NCI-H446 treated with DMSO at 0.1 percent for 48 hours (cell line): Measurements from ENCODE around the gene POMT2.
"Not testable (repeated sequence)": the region's sequence is repeated elsewhere in the genome, so short reads cannot be mapped to it uniquely, and the experiment has no call there.

ENCODE experiments used
- DNase-seq: peaks from one replicate; lab custom pipeline; 2025; lab: John Stamatoyannopoulos, UW

The POMT2 gene

GRCh38 chr14:77324816-77325745 lies 4.4 kb upstream of the POMT2 start:
- no peak for DNase-seq

- no peak for DNase-seq
Measured at GRCh38 chr14:77324289-77324688, 3.6 kb upstream of the POMT2 start.

- DNase-seq = no peak
Measured at GRCh38 chr14:77323571-77323970, 2.9 kb upstream of the POMT2 start.

GRCh38 chr14:77322951-77323350 lies 2.3 kb upstream of the POMT2 start:
- no peak for DNase-seq

- DNase-seq = no peak
Measured at GRCh38 chr14:77322250-77322902, 1.7 kb upstream of the POMT2 start.

- no peak for DNase-seq
Measured at GRCh38 chr14:77319422-77319821, 1.3 kb downstream of the POMT2 start.

- DNase-seq = not testable (repeated sequence)
Measured at GRCh38 chr14:77318756-77319155, 1.9 kb downstream of the POMT2 start.

GRCh38 chr14:77318006-77318553 lies 2.6 kb downstream of the POMT2 start:
- no peak for DNase-seq

- DNase-seq = no peak
Measured at GRCh38 chr14:77316872-77317301, 3.8 kb downstream of the POMT2 start.

GRCh38 chr14:77316195-77316505 lies 4.5 kb downstream of the POMT2 start:
- no peak for DNase-seq

- DNase-seq = no peak
Measured at GRCh38 chr14:77314539-77315457, 5.9 kb downstream of the POMT2 start.

- DNase-seq = no peak
Measured at GRCh38 chr14:77314043-77314442, 6.6 kb downstream of the POMT2 start.

- DNase-seq = no peak
Measured at GRCh38 chr14:77313371-77313770, 7.3 kb downstream of the POMT2 start.

- DNase-seq = no peak
Measured at GRCh38 chr14:77311217-77311616, 9.5 kb downstream of the POMT2 start.

- DNase-seq = peak; percentile 55
Measured at GRCh38 chr14:77310026-77310425, 10.7 kb downstream of the POMT2 start.

GRCh38 chr14:77309131-77309530 lies 11.6 kb downstream of the POMT2 start:
- DNase-seq = no peak

- peak; percentile 51 for DNase-seq
Measured at GRCh38 chr14:77306851-77307496, 13.7 kb downstream of the POMT2 start.

- DNase-seq = no peak
Measured at GRCh38 chr14:77306416-77306815, 14.3 kb downstream of the POMT2 start.

- peak; percentile 31 for DNase-seq
Measured at GRCh38 chr14:77305696-77306095, 15.0 kb downstream of the POMT2 start.

- DNase-seq = no peak
Measured at GRCh38 chr14:77303417-77304156, 17.1 kb downstream of the POMT2 start.

GRCh38 chr14:77302926-77303325 lies 17.8 kb downstream of the POMT2 start:
- DNase-seq = no peak
